Lung (tissue), 12 donors: ENCODE data around the gene SEC14L1. TPM values are rescaled to one million over a fixed set of nuclear protein-coding genes. Genes with fewer than 3 reads are reported as not detected.
A peak's percentile ranks its signal among the peaks of the same experiment; 100 is the strongest.

Source experiments
- ATAC-seq: fragments of 200-7000 bp; cut with Tn5 transposase; one replicate; pipeline ENCODE4 v1.9.1; 2020; ENCODE audit warnings: moderate number of reproducible peaks; ENCODE audit not compliant: insufficient read depth, low FRiP score
- DNase-seq, 3 donors: peaks; one replicate each; pipeline ENCODE4 v3.0.0-alpha.2; 2013 to 2017
- H3K27ac ChIP-seq, 2 donors: one replicate each; pipeline ENCODE4 v1.5.1; 2013; ENCODE audit warnings: mild to moderate bottlenecking in 2 of 2, moderate library complexity in 2 of 2, control low read depth in 1 of 2, inconsistent platforms in 1 of 2, low read depth in 1 of 2, low read length in 1 of 2
- H3K27me3 ChIP-seq, 3 donors: one replicate each; pipeline ENCODE4 v1.5.1; 2013; ENCODE audit warnings: low read length in 2 of 3; ENCODE audit not compliant: control insufficient read depth in 3 of 3, insufficient read depth in 3 of 3
- H3K36me3 ChIP-seq, 4 donors: one replicate each; pipeline ENCODE4 v1.5.1; 2013; ENCODE audit warnings: low read length in 4 of 4, mild to moderate bottlenecking in 1 of 4, moderate library complexity in 1 of 4; ENCODE audit not compliant: control insufficient read depth in 4 of 4, insufficient read depth in 4 of 4
- H3K4me1 ChIP-seq, 5 donors: one replicate each; pipeline ENCODE4 v1.5.1; 2013; ENCODE audit warnings: low read length in 5 of 5, mild to moderate bottlenecking in 2 of 5, moderate library complexity in 1 of 5; ENCODE audit not compliant: control insufficient read depth in 5 of 5, insufficient read depth in 5 of 5
- H3K4me3 ChIP-seq: one replicate; pipeline ENCODE4 v1.5.1; 2013; ENCODE audit warnings: mild to moderate bottlenecking, control low read depth, moderate library complexity
- H3K9ac ChIP-seq, 2 donors: one replicate each; pipeline ENCODE4 v1.5.1; 2013; ENCODE audit warnings: low read length in 2 of 2, control low read depth in 1 of 2; ENCODE audit not compliant: insufficient read depth in 1 of 2
- H3K9me3 ChIP-seq, 4 donors: one replicate each; pipeline ENCODE4 v1.5.1; 2013; ENCODE audit warnings: low read length in 3 of 4, mild to moderate bottlenecking in 1 of 4, moderate library complexity in 1 of 4; ENCODE audit not compliant: control insufficient read depth in 4 of 4, insufficient read depth in 3 of 4
- CTCF ChIP-seq: IDR thresholded peaks from 2 replicates; pipeline ENCODE4 v1.5.1; 2012; ENCODE audit warnings: mild to moderate bottlenecking; ENCODE audit errors: control extremely low read depth, extremely low read depth
- WGBS, 2 donors: extraction: QIAGEN DNeasy Blood & Tissue Kit; methylation state at CpG; one replicate each; pipeline ENCODE4 v1.1.7; 2013; 5-methylcytosine and 5-hydroxymethylcytosine counted together
- polyA plus RNA-seq, 2 donors: library from polyadenylated mRNA; stranded (reverse); fragments of 200-250 nt; gene quantifications; one replicate each; pipeline ENCODE4 v1.2.1, GENCODE V29; 2013
- total RNA-seq, 2 donors: library from RNA; depleted of rRNA in 1 of 2; stranded (reverse); fragments of >200 nt in 1 of 2; gene quantifications; one replicate each; pipeline ENCODE4 v1.2.1, GENCODE V29; 2014 to 2021
- donor health status: control.
- donor health status: control.
- donor health status: Bipolar disorder and iron deficiency.
- donor health status: healthy.
- donor health status: DM: yes; HTN: yes; CAD: no.

Gene SEC14L1
- total and polyA plus RNA-seq, 4 donors = 41.6 to 171 (median 135) TPM

GRCh38 chr17:77115947-77116346, 24.8 kb upstream of the SEC14L1 start:
- Histone ChIP-seq H3K9me3 (no peaks in the 10 kb centered on the region), H3K27me3 (no peaks in the 10 kb centered on the region), H3K4me3 (no peak overlapping the region), H3K4me1 (peaks cover 0 to 45% (median 17%) of the 10 kb centered on the region in 5 donors), H3K27ac (peak overlapping the region in 1 of 2 donors; percentile 73), H3K9ac (no peak overlapping the region), H3K36me3 (no peaks in the 10 kb centered on the region)
- ATAC-seq = no peak
- 82 to 87% methylated on average over 5 of the region's 5 CpGs for WGBS, 2 donors
- no peak for DNase-seq
- TF ChIP-seq CTCF = no peak

GRCh38 chr17:77116371-77116860, 24.4 kb upstream of the SEC14L1 start:
- DNase-seq (no peak), ATAC-seq (no peak)
- H3K9me3 ChIP-seq = no peaks in the 10 kb centered on the region
- H3K36me3 ChIP-seq = no peaks in the 10 kb centered on the region
- no peak for TF ChIP-seq CTCF
- H3K27ac ChIP-seq = peak overlapping the region; percentile 32 to 73
- no peaks in the 10 kb centered on the region for H3K27me3 ChIP-seq
- H3K4me3 ChIP-seq = no peak overlapping the region
- 43 to 83% methylated on average over 3 of the region's 3 CpGs for WGBS, 2 donors
- H3K9ac ChIP-seq = no peak overlapping the region
- peaks cover 0 to 42% (median 13%) of the 10 kb centered on the region in 5 donors for H3K4me1 ChIP-seq

- Histone ChIP-seq H3K27ac (peak overlapping the region; percentile 15 to 34), H3K27me3 (no peaks in the 10 kb centered on the region), H3K9me3 (no peaks in the 10 kb centered on the region), H3K4me1 (peaks cover 0 to 39% (median 16%) of the 10 kb centered on the region in 5 donors), H3K9ac (no peak overlapping the region), H3K4me3 (no peak overlapping the region), H3K36me3 (no peaks in the 10 kb centered on the region)
- no peak for ATAC-seq
- 87 to 89% methylated on average over 4 of the region's 4 CpGs for WGBS, 2 donors
- no peak for TF ChIP-seq CTCF
- peak in 2 of 3 donors; percentile 31 to 51 for DNase-seq
These were observed 23.4 kb upstream of the SEC14L1 start for GRCh38 chr17:77117415-77117814.

GRCh38 chr17:77118251-77118928, 22.4 kb upstream of the SEC14L1 start:
- Histone ChIP-seq H3K9ac (no peak overlapping the region), H3K36me3 (no peaks in the 10 kb centered on the region), H3K4me3 (no peak overlapping the region), H3K9me3 (no peaks in the 10 kb centered on the region), H3K27me3 (no peaks in the 10 kb centered on the region), H3K27ac (peak overlapping the region; percentile 15 to 72), H3K4me1 (peaks cover 0 to 39% (median 16%) of the 10 kb centered on the region in 5 donors)
- ATAC-seq (no peak), DNase-seq (peak in 1 of 3 donors; percentile 59)
- TF ChIP-seq CTCF = no peak
- WGBS, 2 donors = 71 to 72% methylated on average over 18 of the region's 18 CpGs
